Liver (tissue), 3 donors: ENCODE data around the gene COL12A1.

Experiments
- ATF3 ChIP-seq: IDR thresholded peaks from 2 replicates; pipeline ENCODE4 v1.6.1; 2016; ENCODE audit warnings: antibody characterized with exemption
- CTCF ChIP-seq: fragments of 150-350 bp; IDR thresholded peaks from 2 replicates; pipeline ENCODE4 v1.5.1; 2017; ENCODE audit warnings: improper control_type of control experiment, low read depth, low read length; ENCODE audit not compliant: missing input control
- EGR1 ChIP-seq, 2 donors: IDR thresholded peaks; 2 replicates each; pipeline ENCODE4 v1.6.1; 2016 to 2018; ENCODE audit warnings: antibody characterized with exemption in 2 of 2, low read depth in 2 of 2
- FOXA1 ChIP-seq: IDR thresholded peaks from 2 replicates; pipeline ENCODE4 v1.6.1; 2016; ENCODE audit warnings: antibody characterized with exemption
- GABPA ChIP-seq, 2 donors: IDR thresholded peaks in 1 of 2; conservative IDR thresholded peaks in 1 of 2; 2 replicates each; pipeline ENCODE4 v1.6.1; 2016; ENCODE audit warnings: antibody characterized with exemption in 2 of 2, mild to moderate bottlenecking in 1 of 2, moderate library complexity in 1 of 2
- JUND ChIP-seq, 2 donors: IDR thresholded peaks; 2 replicates each; pipeline ENCODE4 v1.6.1; 2016; ENCODE audit warnings: antibody characterized with exemption in 2 of 2
- MAX ChIP-seq: IDR thresholded peaks from 2 replicates; pipeline ENCODE4 v1.6.1; 2016; ENCODE audit warnings: antibody characterized with exemption
- RAD21 ChIP-seq, 2 donors: IDR thresholded peaks; 2 replicates each; pipeline ENCODE4 v1.6.1; 2016; ENCODE audit warnings: antibody characterized with exemption in 2 of 2, mild to moderate bottlenecking in 2 of 2
- REST ChIP-seq: IDR thresholded peaks from 2 replicates; pipeline ENCODE4 v1.6.1; 2016; ENCODE audit warnings: antibody characterized with exemption, mild to moderate bottlenecking
- SP1 ChIP-seq: IDR thresholded peaks from 2 replicates; pipeline ENCODE4 v1.6.1; 2018; ENCODE audit warnings: antibody characterized with exemption, mild to moderate bottlenecking
- TAF1 ChIP-seq: conservative IDR thresholded peaks from 2 replicates; pipeline ENCODE4 v1.6.1; 2016; ENCODE audit warnings: antibody characterized with exemption, mild to moderate bottlenecking
- YY1 ChIP-seq: IDR thresholded peaks from 2 replicates; pipeline ENCODE4 v1.6.1; 2016; ENCODE audit warnings: antibody characterized with exemption, mild to moderate bottlenecking
- ZBTB33 ChIP-seq: IDR thresholded peaks from 2 replicates; pipeline ENCODE4 v1.6.1; 2016; ENCODE audit warnings: antibody characterized with exemption
- donor health status: healthy.
- donor health status: healthy.

GRCh38 chr6:75116946-75117345 lies 88.9 kb downstream of the COL12A1 start:
- TF ChIP-seq CTCF (no peak), ZBTB33 (no peak), MAX (no peak), TAF1 (no peak), YY1 (no peak), JUND (IDR thresholded peaks at IDR 0.05) (no peak), RAD21 (IDR thresholded peaks at IDR 0.05) (no peak), SP1 (no peak), EGR1 (IDR thresholded peaks at IDR 0.05; ENCODE audit: low read depth in 2 of 2) (no peak), REST (no peak), GABPA (IDR thresholded peaks at IDR 0.05 in 1 of 2, conservative IDR thresholded peaks at IDR 0.05 in 1 of 2) (no peak), ATF3 (no peak), FOXA1 (no peak)
